Adrenal gland (tissue), 12 donors: Measurements from ENCODE around the gene ZNF174. TPM values are rescaled to one million over a fixed set of nuclear protein-coding genes. Genes with fewer than 3 reads are reported as not detected.

ENCODE experiments used
- DNase-seq, 7 donors: peaks; one replicate each; pipeline ENCODE4 v3.0.0-alpha.2; 2019 to 2020
- H3K27ac ChIP-seq, 5 donors: fragments of 200-600 bp; sonication (generic) in 4 of 5; 1 replicate in 3 of 5; 2 replicates in 2 of 5; pipeline versions ENCODE4 v1.5.1 to v1.8.0; 2016 to 2020; ENCODE audit warnings: mild to moderate bottlenecking in 1 of 5
- H3K27me3 ChIP-seq: fragments of 200-600 bp; 2 replicates; pipeline ENCODE4 v1.8.0; 2021
- H3K36me3 ChIP-seq, 2 donors: fragments of 200-600 bp; replicated peaks in 1 of 2; 1 replicate in 1 of 2; 2 replicates in 1 of 2; pipeline versions ENCODE4 v1.5.1 to v1.8.0; 2018 to 2022
- H3K4me1 ChIP-seq, 2 donors: fragments of 200-600 bp; replicated peaks in 1 of 2; 1 replicate in 1 of 2; 2 replicates in 1 of 2; pipeline versions ENCODE4 v1.5.1 to v1.8.0; 2018 to 2021
- H3K4me3 ChIP-seq, 4 donors: fragments of 200-600 bp; sonication (generic) in 3 of 4; one replicate each; pipeline ENCODE4 v1.5.1; 2016 to 2018
- H3K9me3 ChIP-seq, 3 donors: fragments of 200-600 bp; sonication (generic) in 1 of 3; replicated peaks in 1 of 3; 1 replicate in 2 of 3; 2 replicates in 1 of 3; pipeline versions ENCODE4 v1.5.1 to v1.8.0; 2016 to 2021
- CTCF ChIP-seq, 6 experiments: fragments of 450-650 bp in 4 of 6; fragments of 200-600 bp in 2 of 6; sonication (generic) in 1 of 6; IDR thresholded peaks; 1 replicate in 5 of 6; 2 replicates in 1 of 6; pipeline versions ENCODE4 v1.5.1 to v1.8.0; 2016 to 2021; ENCODE audit warnings: antibody characterized with exemption in 6 of 6, mild to moderate bottlenecking in 2 of 6, moderate library complexity in 1 of 6
- POLR2A ChIP-seq, 2 donors: fragments of 450-650 bp; IDR thresholded peaks; one replicate each; pipeline ENCODE4 v1.6.1; 2017; ENCODE audit warnings: antibody characterized with exemption in 2 of 2, mild to moderate bottlenecking in 2 of 2, moderate library complexity in 1 of 2
- WGBS, 4 donors: extraction: QIAGEN DNeasy Blood & Tissue Kit in 2 of 4; methylation state at CpG; one replicate each; pipeline versions ENCODE4 v1.1.5 to v1.1.7; 2013 to 2017; 5-methylcytosine and 5-hydroxymethylcytosine counted together
- intact Hi-C, 2 donors: fragments of 100-400 bp; cut with DNase I; formaldehyde crosslinking; loops; one replicate each; pipeline versions ENCODE4 v1.14.1 to v1.15.0; 2022 to 2023
- polyA plus RNA-seq, 3 donors: library from polyadenylated mRNA; stranded (reverse); fragments of 200-250 nt in 2 of 3; fragments of 350-450 nt in 1 of 3; fragmentation: Illumina TruSeq in 1 of 3; extraction: RNeasy Lipid Tissue Mini Kit (QIAGEN cat#74804) in 1 of 3; gene quantifications; one replicate each; pipeline ENCODE4 v1.2.3, GENCODE V29; 2013 to 2014
- total RNA-seq, 9 donors: library from RNA; depleted of rRNA in 4 of 9; stranded (reverse); fragments of >200 nt in 4 of 9; fragments of 120-200 nt in 1 of 9; fragmentation: NEBNext Ultra II Directional in 1 of 9; extraction: Animal tissue kit (Norgen Biotek cat#: 25700) in 1 of 9; gene quantifications; one replicate each; pipeline versions ENCODE4 v1.1.0 to v1.2.4, GENCODE V29; 2013 to 2023
- donor health status: healthy with polysubstance abuse.
- donor health status: Bipolar disorder and iron deficiency.
- donor health status: DM: yes; HTN: yes; CAD: no.
- donor health status: DM: no; HTN: no; CAD: no.
- donor health status: DM: no; HTN: no; CAD: no.
- donor health status: DM: yes; HTN: yes; CAD: no.

Gene ZNF174
- total and polyA plus RNA-seq, 12 donors: 4.1 to 22.2 (median 10.8) TPM

- DNase-seq: no peak
- intact Hi-C loops: no loop called here
- TF ChIP-seq CTCF (IDR thresholded peaks at IDR 0.05): no peak
- TF ChIP-seq POLR2A (IDR thresholded peaks at IDR 0.05): no peak
- WGBS, 4 donors: 13 to 26% (median 18%) methylated on average over 1 of the region's 1 CpG
- Histone ChIP-seq H3K4me3 (no peak overlapping the region), H3K27me3 (peaks cover 5% of the 10 kb centered on the region), H3K36me3 (no peaks in the 10 kb centered on the region), H3K9me3 (no peaks in the 10 kb centered on the region), H3K4me1 (no peaks in the 10 kb centered on the region), H3K27ac (no peak overlapping the region)
Measured at GRCh38 chr16:3358871-3359270, 42.1 kb upstream of the ZNF174 start.

GRCh38 chr16:3362931-3363330 lies 38.1 kb upstream of the ZNF174 start:
- Histone ChIP-seq H3K4me1 (no peaks in the 10 kb centered on the region), H3K9me3 (no peaks in the 10 kb centered on the region), H3K4me3 (no peak overlapping the region), H3K27me3 (peaks cover 5% of the 10 kb centered on the region), H3K36me3 (no peaks in the 10 kb centered on the region), H3K27ac (no peak overlapping the region)
- intact Hi-C loops: no loop called here
- TF ChIP-seq POLR2A (IDR thresholded peaks at IDR 0.05) (no peak), CTCF (IDR thresholded peaks at IDR 0.05) (no peak)
- DNase-seq: no peak

- H3K36me3 ChIP-seq: no peaks in the 10 kb centered on the region
- TF ChIP-seq POLR2A (IDR thresholded peaks at IDR 0.05) (no peak), CTCF (IDR thresholded peaks at IDR 0.05) (no peak)
- no peak for DNase-seq
- H3K27me3 ChIP-seq: peaks cover 5% of the 10 kb centered on the region
- intact Hi-C loops: no loop called here
- WGBS, 4 donors: 89 to 93% (median 92%) methylated on average over 7 of the region's 7 CpGs
- no peak overlapping the region for H3K27ac ChIP-seq
- no peak overlapping the region for H3K4me3 ChIP-seq
- H3K9me3 ChIP-seq: no peaks in the 10 kb centered on the region
- H3K4me1 ChIP-seq: no peaks in the 10 kb centered on the region
Measured at GRCh38 chr16:3363793-3364192, 37.2 kb upstream of the ZNF174 start.

- peak; percentile 23 to 78 for TF ChIP-seq POLR2A (IDR thresholded peaks at IDR 0.05)
- peak in 1 of 6 experiments; percentile 11 for TF ChIP-seq CTCF (IDR thresholded peaks at IDR 0.05)
- Histone ChIP-seq H3K27ac (peak overlapping the region in 4 of 5 donors; percentile 67 to 90 (median 78)), H3K36me3 (no peaks in the 10 kb centered on the region), H3K4me3 (peak overlapping the region in 2 of 4 donors; percentile 20 to 55), H3K9me3 (no peaks in the 10 kb centered on the region), H3K4me1 (no peaks in the 10 kb centered on the region), H3K27me3 (peaks cover 5% of the 10 kb centered on the region)
- intact Hi-C loops: no loop called here
- WGBS, 4 donors: 7 to 24% (median 16%) methylated on average over 24 to 42 of the region's 42 CpGs
- DNase-seq: peak; percentile 91 to 97 (median 94)
Measured at GRCh38 chr16:3364774-3365427, 36.1 kb upstream of the ZNF174 start.
